ENCODE measurements around the gene CACNA1F.

Gene CACNA1F

DNA sequence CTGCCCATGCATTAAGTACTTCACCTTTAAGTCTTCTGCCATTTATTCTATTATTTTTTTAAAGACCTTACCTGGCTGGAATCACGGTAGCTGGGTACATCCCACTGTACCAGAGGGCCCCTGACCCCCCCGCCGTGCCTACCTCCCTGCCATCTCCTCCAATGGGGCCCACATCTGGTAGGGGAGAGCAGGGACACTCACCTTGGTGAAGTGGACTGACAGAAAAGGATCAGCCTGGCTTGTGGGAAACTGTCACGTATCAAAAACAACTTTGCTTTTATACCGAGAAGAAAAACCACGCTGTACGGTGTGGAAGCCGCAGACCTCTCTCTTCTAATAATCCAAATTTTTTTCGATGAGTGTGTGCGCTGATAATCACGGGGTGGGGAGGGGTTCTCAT is 31.3 kb upstream of the CACNA1F start, which contains the start of gene FOXP3:
Gene FOXP3 (minus strand): TSS at position 251 of the 400 bp plus-strand sequence. CDS start 6,205 bp downstream, outside the sequence.
- TF ChIP-seq, protein P1, sequence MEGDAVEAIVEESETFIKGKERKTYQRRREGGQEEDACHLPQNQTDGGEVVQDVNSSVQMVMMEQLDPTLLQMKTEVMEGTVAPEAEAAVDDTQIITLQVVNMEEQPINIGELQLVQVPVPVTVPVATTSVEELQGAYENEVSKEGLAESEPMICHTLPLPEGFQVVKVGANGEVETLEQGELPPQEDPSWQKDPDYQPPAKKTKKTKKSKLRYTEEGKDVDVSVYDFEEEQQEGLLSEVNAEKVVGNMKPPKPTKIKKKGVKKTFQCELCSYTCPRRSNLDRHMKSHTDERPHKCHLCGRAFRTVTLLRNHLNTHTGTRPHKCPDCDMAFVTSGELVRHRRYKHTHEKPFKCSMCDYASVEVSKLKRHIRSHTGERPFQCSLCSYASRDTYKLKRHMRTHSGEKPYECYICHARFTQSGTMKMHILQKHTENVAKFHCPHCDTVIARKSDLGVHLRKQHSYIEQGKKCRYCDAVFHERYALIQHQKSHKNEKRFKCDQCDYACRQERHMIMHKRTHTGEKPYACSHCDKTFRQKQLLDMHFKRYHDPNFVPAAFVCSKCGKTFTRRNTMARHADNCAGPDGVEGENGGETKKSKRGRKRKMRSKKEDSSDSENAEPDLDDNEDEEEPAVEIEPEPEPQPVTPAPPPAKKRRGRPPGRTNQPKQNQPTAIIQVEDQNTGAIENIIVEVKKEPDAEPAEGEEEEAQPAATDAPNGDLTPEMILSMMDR (IDR thresholded peaks at IDR 0.05): no peak

DNA sequence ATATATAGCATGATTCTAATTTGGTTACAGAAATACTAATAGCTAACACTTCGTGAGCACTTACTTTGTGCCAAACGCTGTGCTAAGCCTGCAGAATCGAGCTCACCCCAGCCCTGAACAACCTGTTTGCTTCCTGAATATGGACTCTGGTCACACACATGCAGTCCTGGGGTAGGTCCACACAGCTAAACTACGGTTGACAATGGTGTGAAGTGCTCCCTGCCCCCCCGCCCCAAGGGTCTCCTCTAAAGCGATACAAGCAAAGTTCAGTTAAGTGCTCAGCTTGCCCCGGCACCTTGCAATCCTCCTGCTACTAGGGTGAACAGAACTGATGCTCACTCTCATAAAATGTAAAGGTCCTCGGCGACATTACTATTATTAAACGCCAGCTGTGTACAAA is 30.5 kb upstream of the CACNA1F start:
- TF ChIP-seq, protein P1 (IDR thresholded peaks at IDR 0.05): no peak

GRCh38 chrX:49262603-49263002 is 29.5 kb upstream of the CACNA1F start:
- TF ChIP-seq, protein P1 (IDR thresholded peaks at IDR 0.05): no peak

GRCh38 chrX:49260221-49260985 is 27.3 kb upstream of the CACNA1F start:
- TF ChIP-seq, protein P1 (IDR thresholded peaks at IDR 0.05): no peak

- TF ChIP-seq, protein P1 (IDR thresholded peaks at IDR 0.05): no peak
These were observed 25.6 kb upstream of the CACNA1F start for GRCh38 chrX:49258749-49259124.

DNA sequence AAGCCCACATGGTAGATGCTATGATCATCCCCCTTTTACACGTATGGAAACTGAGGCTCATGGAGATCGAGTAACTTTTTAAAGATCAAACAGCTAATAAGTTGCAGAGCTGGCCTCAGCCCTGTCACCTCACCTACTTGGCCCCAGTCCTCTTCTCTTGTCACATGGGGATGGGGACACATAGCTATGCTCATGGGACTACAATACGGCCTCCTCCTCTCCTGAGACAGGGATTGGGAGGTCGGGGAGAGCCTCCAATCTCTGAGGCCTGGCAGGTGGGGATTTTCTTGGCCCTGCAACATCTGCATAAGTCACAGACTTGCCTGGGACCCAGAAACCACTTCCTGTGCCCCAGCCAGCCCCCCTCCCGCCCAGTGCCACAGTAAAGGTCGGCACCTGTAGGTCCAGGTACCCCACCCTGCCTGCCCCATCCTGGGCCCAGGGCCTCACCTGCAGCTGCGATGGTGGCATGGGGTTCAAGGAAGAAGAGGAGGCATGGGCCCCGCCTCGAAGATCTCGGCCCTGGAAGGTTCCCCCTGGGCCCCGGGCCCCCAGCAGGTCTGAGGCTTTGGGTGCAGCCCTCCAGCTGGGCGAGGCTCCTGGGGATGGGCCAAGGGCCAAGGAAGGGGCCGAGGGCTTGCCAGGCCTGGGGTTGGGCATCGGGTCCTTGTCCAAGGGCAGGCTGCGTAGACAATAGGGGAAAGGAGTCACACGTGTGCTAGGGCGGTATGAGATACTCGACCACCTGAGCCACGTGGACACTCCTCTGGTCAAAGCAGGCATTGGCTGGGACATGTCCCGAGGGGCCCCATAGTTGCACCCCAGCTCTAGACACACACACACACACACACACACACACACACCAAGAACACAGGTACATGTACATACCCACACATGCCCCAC is 25.0 kb upstream of the CACNA1F start:
- TF ChIP-seq, protein P1 (IDR thresholded peaks at IDR 0.05): no peak

DNA sequence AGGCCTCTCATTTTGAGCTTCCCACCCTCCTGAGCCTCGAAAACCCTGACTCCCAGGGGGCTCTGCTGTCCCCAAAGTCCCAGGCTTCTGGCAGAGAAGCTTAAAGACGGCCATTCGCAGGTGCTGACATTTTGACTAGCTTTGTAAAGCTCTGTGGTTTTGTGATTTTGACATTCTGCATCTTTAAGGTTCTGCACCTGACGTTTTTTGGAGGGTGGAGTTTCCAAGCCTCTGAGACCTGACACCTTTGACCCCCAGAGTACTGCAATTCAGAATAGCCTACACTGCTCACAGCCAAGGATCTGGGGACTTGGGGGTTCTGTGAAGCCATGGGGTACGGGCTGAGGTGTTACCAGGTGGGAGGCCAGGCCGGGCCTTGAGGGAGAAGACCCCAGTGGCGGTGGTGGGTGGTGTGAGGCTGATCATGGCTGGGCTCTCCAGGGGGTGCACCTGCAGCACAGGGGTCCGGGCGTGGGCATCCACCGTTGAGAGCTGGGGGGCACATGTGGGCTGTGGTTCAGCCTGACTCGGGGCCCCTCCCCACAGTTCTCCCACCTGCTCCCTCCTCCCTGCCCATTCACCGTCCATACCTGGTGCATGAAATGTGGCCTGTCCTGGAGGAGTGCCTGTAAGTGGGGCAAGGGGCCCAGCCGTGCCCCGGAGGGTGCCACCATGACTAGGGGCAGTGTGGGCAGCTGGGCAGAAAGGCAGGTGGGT is 24.1 kb upstream of the CACNA1F start:
- TF ChIP-seq, protein P1 (IDR thresholded peaks at IDR 0.05): no peak

Data from LNCAP (cell line).